ENCODE data around the gene MOCS3.
A peak's percentile ranks its signal among the peaks of the same experiment; 100 is the strongest.
"Not testable (repeated sequence)": the region's sequence is repeated elsewhere in the genome, so short reads cannot be mapped to it uniquely, and the experiment has no call there.

Gene MOCS3

DNA sequence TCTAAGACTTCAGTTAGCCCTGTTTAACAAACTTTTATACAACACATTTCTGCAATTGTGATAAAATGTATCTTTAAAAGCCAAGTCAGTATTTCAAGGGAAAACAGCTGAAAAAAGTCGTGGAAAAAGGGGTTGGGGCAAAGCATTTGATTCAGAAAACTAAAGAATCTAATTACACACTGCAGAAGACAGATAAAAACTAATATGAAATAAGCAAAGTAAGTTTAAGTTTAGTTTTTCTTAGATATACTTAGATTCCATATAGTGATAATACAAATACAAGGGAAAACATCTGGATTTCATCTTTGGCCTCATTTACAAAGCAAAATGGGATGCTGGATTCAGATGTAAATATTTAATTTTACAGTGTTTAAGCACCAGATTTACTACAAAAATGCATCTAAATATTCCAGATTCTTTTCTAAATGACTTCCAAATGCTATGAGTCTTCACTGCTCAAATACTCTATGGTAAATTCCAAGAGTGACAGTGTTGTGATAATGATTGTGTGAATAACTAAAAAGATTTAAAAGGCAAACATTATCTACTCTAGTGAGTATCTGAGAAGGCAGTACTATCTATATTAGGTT is 25.8 kb upstream of the MOCS3 start:
- no peak for DNase-seq

DNA sequence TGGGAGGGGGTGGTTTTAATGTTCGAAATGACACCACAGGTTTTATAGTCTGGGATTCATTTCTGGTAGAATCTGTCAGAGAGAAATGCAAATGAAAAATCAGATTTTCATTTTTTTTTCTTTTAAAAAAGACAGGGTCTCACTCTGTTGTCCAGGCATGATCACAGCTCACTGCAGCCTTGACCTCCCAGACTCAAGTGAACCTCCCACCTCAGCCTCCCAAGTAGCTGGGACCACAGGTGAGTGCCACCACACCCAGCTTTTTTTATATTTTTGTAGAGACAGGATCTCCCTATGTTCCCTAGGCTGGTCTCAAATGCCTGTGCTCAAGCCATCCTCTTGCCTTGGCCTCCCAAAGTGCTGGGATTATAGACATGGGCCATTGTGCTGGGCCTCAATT is 25.0 kb upstream of the MOCS3 start:
- no peak for DNase-seq

DNA sequence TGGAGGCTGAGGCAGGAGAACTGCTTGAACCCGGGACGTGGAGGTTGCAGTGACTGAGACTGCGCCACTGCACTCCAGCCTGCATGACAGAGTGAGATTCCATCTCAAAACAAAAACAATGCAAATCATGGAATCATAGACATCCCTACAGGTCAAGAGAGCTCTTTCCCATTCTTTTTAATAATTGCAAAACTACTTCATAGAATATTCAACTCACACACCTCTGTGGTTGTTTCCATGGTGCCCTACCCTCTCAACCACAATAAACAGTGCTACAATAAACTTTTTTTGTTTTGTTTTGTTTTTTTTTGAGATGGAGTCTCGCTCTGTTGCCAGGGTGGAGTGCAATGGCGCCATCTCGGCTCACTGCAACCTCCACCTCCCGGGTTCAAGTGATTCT is 15.5 kb upstream of the MOCS3 start:
- DNase-seq = no peak

DNA sequence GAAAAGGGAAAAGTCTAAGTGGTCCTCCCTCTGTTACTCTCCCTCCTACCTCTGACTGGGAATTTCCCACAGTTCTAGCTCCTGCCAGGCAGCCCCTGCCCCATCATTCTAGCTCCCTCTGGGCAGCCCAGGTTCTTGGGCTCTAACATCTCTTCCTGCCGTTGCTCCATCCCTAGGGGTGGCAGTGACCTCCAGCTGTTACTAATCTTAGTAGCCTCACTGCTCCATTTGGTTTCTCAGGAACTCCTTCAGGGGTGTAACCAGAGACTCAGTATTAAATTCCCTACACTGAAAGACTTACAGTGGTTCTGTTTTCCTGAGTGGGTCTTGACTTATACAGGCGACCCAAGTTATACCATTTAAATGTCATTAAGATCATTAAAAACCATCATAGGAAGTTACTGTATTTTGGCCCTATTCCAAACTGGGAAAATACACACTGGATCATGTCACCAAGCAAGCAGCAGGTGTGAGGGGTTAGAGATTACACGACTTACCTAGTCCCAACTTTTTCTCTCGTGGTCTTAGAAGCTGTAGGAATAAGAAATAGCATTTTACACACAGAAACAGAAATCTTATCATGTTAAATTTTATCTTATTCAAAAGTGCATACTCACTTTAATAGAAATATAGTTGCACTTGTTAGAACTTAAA is 10.4 kb upstream of the MOCS3 start:
- DNase-seq = no peak

DNA sequence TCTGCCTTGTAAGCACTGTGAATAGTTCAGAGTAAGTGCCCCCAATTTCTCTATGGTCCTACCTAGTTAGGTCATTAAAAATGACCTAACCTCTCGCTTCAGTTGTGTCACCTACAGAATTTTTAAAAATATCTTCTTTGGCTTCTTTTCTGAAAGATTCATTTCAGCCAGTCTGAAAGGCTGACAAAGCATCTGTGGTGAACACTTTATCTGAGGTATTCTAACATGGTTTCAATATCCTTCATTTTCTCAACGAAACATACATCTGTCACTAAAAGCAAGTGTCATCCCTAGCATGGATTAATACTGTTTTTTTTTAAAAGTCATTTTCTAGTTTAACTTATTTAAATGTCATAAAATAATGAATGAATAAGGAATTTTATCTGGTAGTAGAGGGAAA is 5.4 kb upstream of the MOCS3 start:
- DNase-seq = no peak

DNA sequence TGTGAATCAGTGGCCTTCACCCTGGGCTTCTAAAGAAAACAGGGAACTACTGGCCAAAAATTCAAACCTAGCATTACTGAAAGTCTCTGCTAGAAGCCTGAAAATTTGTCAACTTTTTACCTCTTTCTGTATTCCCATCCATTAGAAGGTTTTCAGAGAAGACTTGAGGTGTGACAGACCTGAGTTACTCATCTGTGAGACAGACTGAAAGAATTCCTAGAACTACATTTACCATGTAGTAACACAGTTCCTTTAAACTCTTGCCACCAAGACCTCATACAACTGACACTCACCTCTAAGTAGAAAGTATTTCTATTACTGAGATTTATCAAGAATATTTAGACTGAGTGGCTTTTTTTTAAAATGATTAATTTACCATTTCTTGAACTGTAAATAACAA is 4.8 kb upstream of the MOCS3 start:
- DNase-seq = no peak

DNA sequence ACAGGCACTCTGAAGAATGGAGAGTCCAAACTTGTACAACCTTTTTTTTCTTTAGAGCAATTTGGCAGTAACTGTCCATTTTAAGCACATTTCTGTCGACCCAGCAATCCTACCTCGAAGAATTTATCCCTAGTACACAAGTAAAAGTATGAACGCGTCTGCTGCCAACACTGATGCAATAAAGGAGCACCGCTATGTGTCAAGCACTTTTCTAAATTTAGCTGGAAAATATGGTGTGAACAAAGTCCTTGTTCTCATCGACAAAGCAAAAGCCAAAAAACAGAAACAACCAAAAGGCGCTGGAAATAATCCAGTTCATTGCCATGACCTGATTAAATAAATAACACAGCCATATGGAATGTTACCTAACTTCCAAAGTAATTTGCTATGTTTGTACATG is 1.3 kb upstream of the MOCS3 start:
- DNase-seq = no peak

DNA sequence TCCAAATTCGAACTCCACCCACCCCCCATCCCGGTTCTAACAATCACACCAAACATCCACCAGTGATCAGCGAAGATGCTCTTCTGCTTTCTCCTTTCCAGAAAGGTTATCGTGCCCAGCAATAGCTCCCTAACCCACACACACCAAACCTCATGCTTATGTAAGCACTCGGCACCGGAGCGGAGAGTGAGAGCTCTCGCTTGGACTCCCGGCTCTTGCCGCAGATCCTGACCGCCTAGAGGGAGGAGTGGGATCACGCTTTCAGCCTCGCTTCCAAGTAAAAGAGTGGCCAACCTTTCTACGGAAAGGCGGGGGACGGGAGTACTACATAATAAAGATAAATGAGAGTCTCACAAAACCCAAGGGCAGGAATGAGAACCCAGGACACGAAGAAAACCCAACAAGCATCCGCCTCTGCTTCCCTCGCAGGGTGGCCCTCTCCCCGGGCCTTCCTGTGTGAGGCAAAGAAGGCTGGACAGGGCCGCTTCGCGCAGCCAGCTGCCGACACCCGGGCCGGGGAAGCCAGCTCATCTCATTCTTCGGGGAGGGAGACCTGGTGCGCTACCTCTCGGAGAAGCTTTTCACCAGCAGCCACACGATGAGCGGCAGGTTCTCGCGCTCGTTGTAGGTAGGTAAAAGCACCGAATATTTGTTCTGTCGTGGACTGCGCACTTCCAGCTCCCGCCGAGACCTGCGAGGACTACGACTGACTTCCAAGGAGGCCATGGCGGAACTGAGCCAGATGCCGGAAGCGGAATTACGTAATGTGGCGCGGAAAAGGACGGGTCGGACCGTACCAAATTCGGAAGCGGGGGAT is 612 bp upstream of the MOCS3 start, which contains the start of gene DPM1:
Gene DPM1, minus strand, starts transcription at position 735 of the 817 bp plus-strand sequence. Its CDS starts 9 bp downstream, at position 726.
- peak; percentile 95 for DNase-seq

DNA sequence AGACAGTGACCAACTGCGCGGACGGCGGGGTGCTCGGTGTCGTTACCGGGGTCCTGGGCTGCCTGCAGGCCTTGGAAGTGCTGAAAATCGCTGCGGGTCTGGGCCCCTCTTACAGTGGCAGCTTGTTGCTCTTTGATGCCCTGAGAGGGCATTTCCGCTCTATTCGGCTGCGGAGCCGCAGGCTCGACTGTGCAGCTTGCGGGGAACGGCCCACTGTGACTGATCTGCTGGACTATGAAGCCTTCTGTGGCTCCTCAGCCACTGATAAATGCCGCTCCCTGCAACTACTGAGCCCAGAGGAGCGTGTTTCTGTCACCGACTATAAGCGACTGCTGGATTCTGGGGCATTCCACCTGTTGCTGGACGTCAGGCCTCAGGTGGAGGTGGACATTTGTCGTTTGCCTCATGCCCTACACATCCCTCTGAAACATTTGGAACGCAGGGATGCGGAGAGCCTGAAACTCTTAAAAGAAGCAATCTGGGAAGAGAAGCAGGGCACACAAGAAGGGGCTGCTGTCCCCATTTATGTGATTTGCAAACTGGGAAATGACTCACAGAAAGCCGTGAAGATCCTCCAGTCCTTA is 1.0 kb downstream of the MOCS3 start:
- DNase-seq = no peak

DNA sequence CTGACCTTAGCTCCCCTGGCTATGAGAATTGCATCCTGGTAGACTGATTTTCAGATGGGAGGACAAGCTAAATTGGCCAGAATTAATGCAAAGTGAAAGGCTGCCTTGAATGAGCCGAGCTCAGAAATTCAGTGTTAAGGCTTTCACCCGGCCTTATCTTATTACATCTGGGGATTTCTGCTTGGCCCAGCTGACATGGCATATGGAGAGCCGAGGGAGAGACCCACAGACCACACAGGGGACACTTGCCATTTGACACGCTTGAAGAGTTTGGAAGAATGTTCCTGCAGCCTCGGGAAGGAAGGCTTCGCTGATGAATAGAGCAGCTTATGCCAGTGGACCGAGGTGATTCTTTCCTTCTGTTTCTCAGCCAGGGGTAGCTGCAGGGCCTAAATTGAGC is 9.0 kb downstream of the MOCS3 start:
- DNase-seq = no peak

DNA sequence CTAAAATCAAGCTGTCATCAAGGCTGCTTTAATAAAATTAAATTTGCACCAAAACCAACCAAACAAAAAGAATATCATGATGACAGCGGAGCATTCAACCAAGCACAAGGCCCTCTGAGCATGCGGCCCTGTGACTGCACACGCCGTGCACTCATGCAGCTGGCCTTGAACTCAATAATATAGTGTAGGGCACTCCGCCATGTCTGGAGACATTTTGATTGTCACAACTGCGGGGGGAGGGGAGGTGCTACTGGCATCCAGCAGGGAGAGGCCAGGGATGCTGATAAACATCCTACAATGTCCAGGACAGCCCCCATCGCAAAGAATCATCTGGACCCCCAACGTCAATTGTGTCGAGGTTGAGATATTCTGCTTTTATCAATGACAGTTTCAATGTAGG is 9.7 kb downstream of the MOCS3 start:
- DNase-seq = no peak

DNA sequence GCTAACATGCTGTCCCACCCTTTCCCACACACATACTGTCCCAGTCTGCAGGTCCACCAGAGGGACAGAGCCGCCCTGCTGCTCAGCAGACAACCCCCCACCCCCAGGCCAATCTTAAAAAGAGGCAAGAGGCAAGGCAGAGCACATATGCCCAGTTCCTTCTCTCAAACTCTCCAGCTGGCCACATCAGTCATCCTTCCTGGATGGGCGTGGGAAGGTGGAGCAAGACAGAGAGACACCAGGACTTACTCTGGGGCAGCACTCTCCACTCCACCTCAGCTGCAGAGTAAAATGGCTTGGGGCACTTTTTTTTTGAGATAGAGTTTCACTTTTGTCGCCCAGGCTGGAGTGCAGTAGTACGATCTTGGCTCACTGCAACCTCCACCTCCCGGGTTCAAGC is 10.8 kb downstream of the MOCS3 start:
- no peak for DNase-seq

DNA sequence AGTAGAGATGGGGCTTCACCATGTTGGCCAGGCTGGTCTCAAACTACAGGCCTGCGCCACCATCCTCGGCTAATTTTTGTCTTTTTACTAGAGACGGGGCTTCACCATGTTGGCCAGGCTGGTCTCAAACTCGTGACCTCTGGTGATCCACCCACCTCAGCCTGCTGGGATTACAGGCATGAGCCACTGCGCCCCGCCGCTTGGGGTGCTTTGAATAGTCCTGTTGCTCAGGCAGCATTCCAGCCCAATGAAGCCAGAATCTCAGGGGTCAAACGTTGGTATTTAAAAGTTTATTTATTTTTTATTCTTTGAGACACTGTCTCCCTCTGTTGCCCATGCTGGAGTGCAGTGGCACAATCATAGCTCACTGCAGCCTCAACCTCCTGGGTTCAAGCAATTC is 11.3 kb downstream of the MOCS3 start:
- DNase-seq = no peak

DNA sequence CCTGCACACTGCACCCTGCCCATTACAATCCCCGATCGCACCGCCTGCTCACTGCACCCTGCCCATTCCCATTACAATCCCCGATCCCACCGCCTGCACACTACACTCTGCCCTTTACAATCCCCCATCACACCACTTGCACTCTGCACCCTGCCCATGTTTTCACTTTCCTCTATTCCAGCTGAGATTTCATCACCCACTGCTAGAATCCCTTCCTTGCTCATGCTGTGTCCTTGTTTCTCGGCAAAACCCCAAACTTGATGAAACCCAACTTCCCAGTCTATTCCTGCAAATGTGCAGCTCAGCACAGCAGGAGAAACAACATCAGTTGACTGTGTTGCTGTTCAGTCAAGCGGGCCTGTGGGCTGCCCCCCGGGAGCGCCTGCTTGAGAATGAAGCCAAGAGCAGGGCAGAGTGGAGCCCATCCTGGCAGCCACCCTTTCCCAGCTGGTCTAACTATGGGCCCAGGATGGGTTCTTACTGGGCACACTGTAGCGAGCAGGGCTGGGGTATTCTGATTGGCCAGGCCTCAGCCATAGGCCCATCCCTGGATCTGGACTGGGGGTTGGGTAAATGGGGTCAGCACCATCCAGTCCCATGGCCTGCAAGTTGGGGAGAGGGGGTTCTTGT is 17.2 kb downstream of the MOCS3 start:
- no peak for DNase-seq

DNA sequence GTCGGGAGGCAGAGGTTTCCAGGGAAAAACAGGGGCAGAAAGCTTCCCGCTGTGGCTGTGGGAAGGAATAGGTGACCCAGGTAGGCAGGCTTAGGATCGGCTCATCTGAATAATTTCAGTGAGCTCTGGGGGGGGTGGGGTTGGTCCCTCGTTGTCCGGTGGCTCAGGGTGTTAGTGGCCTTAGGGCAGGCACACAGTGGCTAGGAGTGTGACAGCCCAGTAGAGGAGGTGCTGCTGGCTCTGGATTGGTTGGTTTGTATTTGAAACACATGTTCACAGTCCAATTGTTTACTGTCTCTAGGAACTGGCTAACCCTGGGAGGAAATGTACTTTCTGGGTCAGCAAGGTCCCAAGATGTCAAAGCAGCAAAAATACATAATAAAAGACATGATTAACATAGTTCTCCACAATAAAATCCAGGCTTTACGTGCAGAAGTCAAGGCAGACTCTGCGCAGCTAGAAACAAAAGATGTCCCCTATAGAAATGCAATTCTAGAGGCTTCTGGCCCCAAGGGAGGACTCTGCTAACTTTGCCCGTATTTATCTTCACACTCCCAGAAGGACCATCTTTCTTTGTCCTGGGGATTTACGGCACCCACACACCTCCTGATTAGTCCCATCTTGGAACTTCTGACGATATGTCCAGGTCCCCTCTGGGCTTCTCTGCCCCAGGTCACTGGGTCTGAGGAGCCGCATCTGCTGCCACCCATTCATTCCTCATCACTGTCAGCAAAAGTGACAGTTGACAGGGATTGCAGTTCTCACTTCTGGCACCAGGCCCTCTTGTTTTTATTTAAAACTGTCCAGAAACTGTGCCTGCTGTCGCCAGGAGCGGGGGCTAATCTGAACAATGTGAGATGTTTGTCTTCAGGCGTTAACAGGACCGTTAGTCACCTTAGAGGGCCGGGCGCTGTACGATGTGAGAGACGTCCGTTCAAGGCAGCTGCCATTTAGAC is 18.7 kb downstream of the MOCS3 start:
- no peak for DNase-seq

DNA sequence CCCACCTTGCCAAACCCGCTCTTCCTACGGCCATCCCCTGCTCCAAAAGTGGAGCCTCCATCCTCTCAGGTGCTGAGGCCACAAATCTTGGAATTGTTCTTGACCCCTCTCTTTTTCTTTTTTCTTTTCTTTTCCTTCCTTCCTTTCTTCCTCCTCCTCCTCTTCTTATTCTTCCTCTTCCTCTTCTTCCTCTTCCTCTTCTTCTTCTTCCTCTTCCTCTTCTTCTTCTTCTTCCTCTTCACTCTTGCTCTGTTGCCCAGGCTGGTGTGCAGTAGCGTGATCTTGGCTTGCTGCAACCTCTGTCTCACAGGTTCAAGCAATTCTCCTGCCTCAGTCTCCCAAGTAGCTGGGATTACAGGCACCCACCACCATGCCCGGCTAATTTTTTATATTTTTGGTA is 19.9 kb downstream of the MOCS3 start:
- not testable (repeated sequence) for DNase-seq

DNA sequence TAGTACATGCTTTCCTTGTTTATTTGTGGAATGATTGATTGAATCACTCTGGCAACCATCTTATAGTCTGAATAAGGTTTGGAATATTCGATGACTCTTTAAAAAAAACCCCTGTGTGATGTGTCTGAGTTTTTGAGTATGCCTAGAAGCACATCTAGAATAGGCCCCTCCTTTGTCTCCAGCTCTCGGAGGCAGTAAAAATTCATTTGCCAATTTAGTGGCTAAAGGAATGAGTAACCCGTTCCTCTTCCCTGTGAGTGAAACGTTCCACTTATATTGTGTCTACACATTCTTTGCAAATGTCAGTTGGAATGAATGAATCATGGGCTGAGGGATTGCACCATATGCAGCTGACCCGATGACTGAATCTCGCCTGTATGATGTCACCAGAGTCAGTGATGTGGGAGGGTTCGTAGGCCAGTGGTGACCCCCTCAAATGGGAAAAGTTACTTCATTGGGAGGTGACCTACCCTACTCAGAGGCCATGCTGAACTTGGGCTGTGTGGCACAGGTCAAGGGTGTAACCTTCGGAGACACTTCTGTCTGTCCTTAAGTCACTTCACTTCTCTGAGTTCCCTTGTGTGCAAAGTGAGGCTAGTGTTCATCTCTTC is 21.6 kb downstream of the MOCS3 start:
- DNase-seq = peak; percentile 92

DNA sequence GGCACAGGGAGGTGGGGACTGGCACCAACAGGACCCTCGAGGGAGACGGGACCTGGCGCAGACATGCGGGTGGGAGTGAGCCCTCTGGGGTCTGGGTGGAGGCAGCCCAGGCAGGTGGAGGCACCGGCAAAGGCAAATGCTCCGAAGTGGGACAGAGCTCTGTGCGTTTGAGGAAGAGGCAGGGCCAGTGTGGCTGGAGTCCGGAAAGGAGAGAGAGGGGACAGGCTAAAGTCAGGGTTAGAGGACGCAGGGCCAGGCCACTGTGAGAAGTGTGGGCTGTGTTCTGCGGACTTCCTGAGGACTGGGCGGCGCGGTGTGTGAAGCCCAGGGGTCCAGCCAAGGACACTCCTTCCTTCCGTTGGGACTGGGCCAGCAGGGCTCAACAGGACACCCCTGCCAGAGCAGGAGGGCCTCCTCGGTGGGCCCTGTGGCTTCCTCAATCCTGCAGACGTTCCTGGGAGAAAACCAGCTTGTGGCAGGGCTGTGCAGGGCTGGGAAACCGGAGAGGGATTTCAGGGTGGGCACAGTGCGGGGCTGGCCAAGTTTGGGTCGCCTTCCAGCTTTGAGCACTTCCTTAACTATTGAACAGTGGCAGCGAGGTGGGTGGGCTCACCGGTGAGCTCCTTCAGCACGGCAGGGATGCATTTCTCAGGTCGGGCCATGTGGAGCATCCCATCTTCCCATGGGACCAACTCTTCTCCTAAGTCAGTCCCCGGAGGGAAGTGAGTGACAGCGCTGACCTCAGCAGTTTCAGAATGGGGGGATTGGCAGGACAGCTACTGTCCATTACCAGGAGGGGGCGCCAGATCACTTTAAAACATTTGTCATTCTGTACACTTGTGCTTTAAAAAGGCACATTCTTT is 22.5 kb downstream of the MOCS3 start:
- DNase-seq = peak; percentile 34

DNA sequence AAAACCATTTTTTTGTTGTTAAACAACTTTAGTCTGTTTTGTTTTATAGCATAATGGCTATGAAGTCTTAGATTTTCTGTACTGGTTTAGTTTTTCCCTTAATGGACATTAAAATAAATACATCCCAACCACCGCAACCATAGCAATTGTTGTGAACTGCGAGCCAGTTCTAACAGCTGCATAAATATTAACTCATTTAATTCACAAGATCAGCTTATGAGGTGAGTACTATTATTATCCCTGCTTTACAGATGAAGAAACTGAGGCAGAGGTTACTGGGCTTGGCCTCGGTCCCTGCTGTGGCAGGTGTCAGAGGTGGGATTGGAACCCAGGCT is 23.1 kb downstream of the MOCS3 start:
- no peak for DNase-seq

DNA sequence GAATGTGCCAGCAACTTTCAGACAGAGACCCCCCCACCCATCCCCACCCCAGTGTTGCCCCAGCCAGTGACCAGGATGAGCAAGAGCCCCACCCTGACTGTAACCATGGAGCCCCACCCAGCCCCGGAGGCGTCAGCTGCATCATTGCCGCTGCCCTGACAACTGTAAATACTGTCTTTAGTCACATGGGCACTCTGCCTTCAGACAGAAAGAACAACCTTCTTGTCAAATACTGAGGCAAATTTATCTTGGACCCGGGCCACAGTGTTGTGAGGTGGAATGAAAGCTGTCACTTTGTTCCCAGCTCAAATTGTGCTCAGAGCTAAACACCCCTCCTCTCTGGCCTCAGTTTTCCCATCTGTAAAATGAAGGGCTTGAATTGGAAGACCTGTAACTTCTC is 23.7 kb downstream of the MOCS3 start:
- peak; percentile 64 for DNase-seq

DNA sequence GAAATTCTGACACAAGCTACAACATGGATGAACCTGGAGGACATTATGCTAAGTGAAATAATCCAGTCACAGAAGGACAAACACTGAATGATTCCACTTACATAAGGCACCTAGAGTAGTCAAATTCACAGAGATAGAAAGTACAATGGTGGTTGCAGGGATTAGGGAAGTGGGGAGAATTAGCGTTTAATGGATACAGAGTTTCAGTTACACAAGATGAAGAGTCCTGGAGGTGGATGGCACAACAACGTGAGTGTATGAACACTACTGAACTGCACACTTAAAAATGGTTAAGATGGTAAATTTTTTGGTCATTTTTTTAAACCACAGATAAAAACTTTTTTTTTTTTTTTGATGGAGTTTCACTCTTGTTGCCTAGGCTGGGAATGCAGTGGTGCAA is 24.7 kb downstream of the MOCS3 start:
- no peak for DNase-seq

Measured in T1000 (cell line).